SK-N-SH (cell line): ENCODE results near the gene UBE2E2. TPM values are rescaled to one million over a fixed set of nuclear protein-coding genes. Genes with fewer than 3 reads are reported as not detected.

Experiments
- CTCF ChIA-PET: fragments of 300-600, 350-600 bp; formaldehyde crosslinking; extraction: SDS; loops from one replicate; lab custom pipeline; 2021; lab: Yijun Ruan, JAX
- POLR2A ChIA-PET: fragments of 350-600 bp; sonication (Branson Sonifier 250); formaldehyde crosslinking; extraction: SDS; loops from one replicate; lab custom pipeline; 2020; ENCODE audit warnings: antibody characterized with exemption, inconsistent platforms; lab: Yijun Ruan, JAX
- DNase-seq: peaks from one replicate; pipeline ENCODE4 v3.0.0; 2012
- H2AFZ ChIP-seq: fragments of 200-600 bp; sonication (generic); 2 replicates; pipeline ENCODE4 v1.8.1; 2016; ENCODE audit warnings: antibody characterized with exemption, mild to moderate bottlenecking, low read depth
- H3F3A ChIP-seq: fragments of 200-600 bp; sonication (generic); replicated peaks from 2 replicates; pipeline ENCODE3; 2016; ENCODE audit warnings: antibody characterized with exemption, mild to moderate bottlenecking; ENCODE audit not compliant: insufficient read depth
- H3K27ac ChIP-seq, 2 experiments: fragments of 200-500 bp in 1 of 2; fragments of 200-600 bp in 1 of 2; sonication (Bioruptor generic) in 1 of 2; sonication (generic), shearing (Covaris generic) in 1 of 2; 2 replicates each; pipeline versions ENCODE4 v1.5.1 to v1.6.1; 2014 to 2016; ENCODE audit warnings: low read depth in 2 of 2, inconsistent platforms in 1 of 2, low read length in 1 of 2, mild to moderate bottlenecking in 1 of 2, mixed read lengths in 1 of 2
- H3K27me3 ChIP-seq: fragments of 200-600 bp; sonication (generic), shearing (Covaris generic); 2 replicates; pipeline ENCODE4 v1.6.1; 2016; ENCODE audit warnings: mixed run types; ENCODE audit not compliant: insufficient read depth
- H3K36me3 ChIP-seq, 2 experiments: fragments of 200-500 bp in 1 of 2; fragments of 200-600 bp in 1 of 2; sonication (Bioruptor generic) in 1 of 2; sonication (generic) in 1 of 2; replicated peaks in 1 of 2; 2 replicates each; pipeline versions ENCODE3 to v1.5.1; 2014 to 2016; ENCODE audit warnings: low read length in 1 of 2, mild to moderate bottlenecking in 1 of 2; ENCODE audit not compliant: insufficient read depth in 2 of 2, control insufficient read depth in 1 of 2
- H3K4me1 ChIP-seq, 2 experiments: fragments of 200-500 bp in 1 of 2; fragments of 200-600 bp in 1 of 2; sonication (Bioruptor generic) in 1 of 2; sonication (generic), shearing (Covaris generic) in 1 of 2; 2 replicates each; pipeline versions ENCODE4 v1.5.1 to v1.6.1; 2014 to 2016; ENCODE audit warnings: low read depth in 1 of 2, low read length in 1 of 2, mixed run types in 1 of 2; ENCODE audit not compliant: insufficient read depth in 2 of 2, control insufficient read depth in 1 of 2
- H3K4me2 ChIP-seq: fragments of 200-600 bp; sonication (generic), shearing (Covaris generic); 2 replicates; pipeline ENCODE4 v1.6.1; 2017; ENCODE audit warnings: mixed run types
- H3K4me3 ChIP-seq, 2 experiments: fragments of 200-500 bp in 1 of 2; fragments of 200-600 bp in 1 of 2; sonication (Bioruptor generic) in 1 of 2; sonication (generic), shearing (Covaris generic) in 1 of 2; 2 replicates each; pipeline versions ENCODE4 v1.5.1 to v1.8.1; 2014 to 2016; ENCODE audit warnings: low read depth in 2 of 2, inconsistent platforms in 1 of 2, low read length in 1 of 2, mild to moderate bottlenecking in 1 of 2, mixed read lengths in 1 of 2, moderate library complexity in 1 of 2
- H3K79me2 ChIP-seq: fragments of 200-600 bp; sonication (generic); 2 replicates; pipeline ENCODE4 v1.8.1; 2017; ENCODE audit warnings: mild to moderate bottlenecking; ENCODE audit not compliant: insufficient read depth
- H3K9ac ChIP-seq: fragments of 200-600 bp; sonication (generic); 2 replicates; pipeline ENCODE4 v1.6.1; 2017; ENCODE audit warnings: mixed run types
- H3K9me2 ChIP-seq: fragments of 200-600 bp; sonication (generic); 2 replicates; pipeline ENCODE4 v1.6.1; 2017; ENCODE audit warnings: mixed run types
- H3K9me3 ChIP-seq: fragments of 200-600 bp; sonication (generic); 2 replicates; pipeline ENCODE4 v1.6.1; 2017; ENCODE audit warnings: mixed run types, mild to moderate bottlenecking, moderate library complexity
- H4K20me1 ChIP-seq: fragments of 200-600 bp; sonication (generic); 2 replicates; pipeline ENCODE4 v1.6.1; 2017; ENCODE audit warnings: mild to moderate bottlenecking, mixed run types; ENCODE audit not compliant: insufficient read depth
- ELF1 ChIP-seq: IDR thresholded peaks from 2 replicates; pipeline ENCODE4 v1.4.0; 2012
- EP300 ChIP-seq, 2 experiments: IDR thresholded peaks; 2 replicates each; pipeline versions ENCODE4 v1.4.0 to v1.6.1; 2012; ENCODE audit warnings: borderline replicate concordance in 1 of 2, low read depth in 1 of 2, low read length in 1 of 2
- FOXJ3 ChIP-seq: sonication (generic); formaldehyde crosslinking; IDR thresholded peaks from 2 replicates; pipeline ENCODE4 v1.5.1; 2020; ENCODE audit warnings: mild to moderate bottlenecking, missing genetic modification reagents
- FOXM1 ChIP-seq: IDR thresholded peaks from 2 replicates; pipeline ENCODE4 v1.4.0; 2012; ENCODE audit warnings: low read depth, mild to moderate bottlenecking
- MXI1 ChIP-seq: IDR thresholded peaks from 2 replicates; pipeline ENCODE4 v1.6.1; 2012; ENCODE audit warnings: mild to moderate bottlenecking, low read depth, low read length, improper control_type of control experiment
- RAD21 ChIP-seq: IDR thresholded peaks from 2 replicates; pipeline ENCODE4 v1.6.1; 2012; ENCODE audit warnings: mild to moderate bottlenecking, low read length
- SMC3 ChIP-seq: IDR thresholded peaks from 2 replicates; pipeline ENCODE4 v1.6.1; 2012; ENCODE audit warnings: low read depth, low read length, improper control_type of control experiment
- TAF1 ChIP-seq: IDR thresholded peaks from 2 replicates; pipeline ENCODE4 v1.6.1; 2012; ENCODE audit warnings: low read depth, mild to moderate bottlenecking, low read length, moderate library complexity, borderline replicate concordance
- TEAD4 ChIP-seq: IDR thresholded peaks from 2 replicates; pipeline ENCODE4 v1.4.0; 2012; ENCODE audit warnings: mild to moderate bottlenecking, borderline replicate concordance; ENCODE audit not compliant: insufficient read depth
- ZBTB33 ChIP-seq: IDR thresholded peaks from 2 replicates; pipeline ENCODE4 v1.4.0; 2012; ENCODE audit warnings: low read depth, borderline replicate concordance
- WGBS: methylation state at CpG from one replicate; pipeline ENCODE4 v1.1.6; 2017; ENCODE audit warnings: low lambda C conversion rate; 5-methylcytosine and 5-hydroxymethylcytosine counted together
- polyA plus RNA-seq, 3 experiments: library from polyadenylated mRNA; depleted of rRNA; stranded (reverse); fragments of >200 nt; gene quantifications; 2 replicates each; pipeline ENCODE4 v1.2.3, GENCODE V29; 2012
- TF ChIP-seq, protein P1 (sequence below): IDR thresholded peaks from 2 replicates; pipeline ENCODE4; 2012

UBE2E2 gene
- polyA plus RNA-seq, 1 of the 3 experiments (the other 2 are of a cell fraction): 46.4 TPM

DNA sequence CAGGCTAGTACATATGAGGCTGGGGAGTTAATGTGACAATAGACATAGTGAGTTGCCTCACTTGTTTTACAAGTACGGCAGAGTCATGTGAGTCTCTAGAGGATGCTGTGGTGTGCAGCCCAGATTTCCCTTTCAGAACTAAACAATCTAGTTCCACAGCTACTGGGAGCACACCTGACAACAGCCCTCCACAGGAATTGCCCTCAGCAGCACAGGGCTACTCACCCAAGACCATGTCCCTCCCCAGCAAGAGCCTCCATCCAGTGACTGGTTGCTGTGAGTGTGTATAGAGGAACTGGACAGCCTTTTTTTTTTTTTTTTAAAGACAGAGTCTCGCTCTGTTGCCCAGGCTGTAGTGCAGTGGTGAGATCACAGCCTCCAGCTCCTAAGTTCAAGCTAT, 40.2 kb upstream of the UBE2E2 start:
- H3K9ac ChIP-seq: no peak overlapping the region
- H3K4me1 ChIP-seq: no peaks in the 10 kb centered on the region
- H4K20me1 ChIP-seq: no peaks in the 10 kb centered on the region
- no peaks in the 10 kb centered on the region for H3K9me3 ChIP-seq
- no peak for DNase-seq
- TF ChIP-seq FOXJ3 (CRISPR knock-in tag) (no peak), EP300 (IDR thresholded peaks at IDR 0.05; ENCODE audit: borderline replicate concordance in 1 of 2, low read depth in 1 of 2, low read length in 1 of 2) (no peak), ZBTB33 (no peak)
- H3K27ac ChIP-seq: no peak overlapping the region
- H3K36me3 ChIP-seq: no peaks in the 10 kb centered on the region
- CTCF ChIA-PET: no interaction called here
- WGBS: 92% methylated on average over 2 of the region's 2 CpGs
- peaks cover 7% of the 10 kb centered on the region for H3F3A ChIP-seq
- H3K79me2 ChIP-seq: no peaks in the 10 kb centered on the region
- no peaks in the 10 kb centered on the region for H3K9me2 ChIP-seq
- H3K4me3 ChIP-seq: no peak overlapping the region
- POLR2A ChIA-PET: no interaction called here
- no peaks in the 10 kb centered on the region for H3K27me3 ChIP-seq
- H3K4me2 ChIP-seq: no peak overlapping the region
- H2AFZ ChIP-seq: no peak overlapping the region

DNA sequence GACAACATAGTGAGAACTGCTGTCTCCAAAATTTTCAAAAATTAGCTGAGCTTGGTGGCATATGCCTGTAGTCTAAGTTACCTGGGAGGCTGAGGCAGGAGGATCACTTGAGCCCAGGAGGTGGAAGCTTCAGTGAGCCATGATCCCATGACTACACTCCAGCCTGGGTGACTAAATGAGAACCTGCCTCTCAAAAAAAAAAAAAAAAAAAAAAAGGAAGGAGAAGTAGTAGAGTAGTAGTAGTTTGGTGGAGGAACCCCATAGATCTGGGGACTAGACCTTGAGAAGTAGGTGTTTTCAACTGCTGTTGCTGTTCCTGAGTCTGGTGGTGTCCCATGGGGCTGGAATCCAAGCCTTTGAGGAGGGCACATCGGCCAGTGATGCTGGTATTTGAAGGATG, 38.4 kb upstream of the UBE2E2 start:
- no peaks in the 10 kb centered on the region for H3K79me2 ChIP-seq
- H3K9ac ChIP-seq: no peak overlapping the region
- ChIA-PET POLR2A (no interaction called here), CTCF (interaction anchor here (0.6 to 1.5 kb wide), 3 partner anchors 17 to 260 kb away, joined by 3 to 4 read pairs (median 3); no protein-coding TSS in a partner anchor)
- H3K36me3 ChIP-seq: no peaks in the 10 kb centered on the region
- H4K20me1 ChIP-seq: no peaks in the 10 kb centered on the region
- no peak for DNase-seq
- no peak overlapping the region for H3K4me3 ChIP-seq
- no peaks in the 10 kb centered on the region for H3K9me3 ChIP-seq
- H3F3A ChIP-seq: peaks cover 5% of the 10 kb centered on the region
- H3K9me2 ChIP-seq: no peaks in the 10 kb centered on the region
- 20% methylated on average over 1 of the region's 1 CpG for WGBS
- H2AFZ ChIP-seq: no peak overlapping the region
- H3K27me3 ChIP-seq: no peaks in the 10 kb centered on the region
- no peaks in the 10 kb centered on the region for H3K4me1 ChIP-seq
- TF ChIP-seq TAF1: no peak
- TF ChIP-seq, protein P1, sequence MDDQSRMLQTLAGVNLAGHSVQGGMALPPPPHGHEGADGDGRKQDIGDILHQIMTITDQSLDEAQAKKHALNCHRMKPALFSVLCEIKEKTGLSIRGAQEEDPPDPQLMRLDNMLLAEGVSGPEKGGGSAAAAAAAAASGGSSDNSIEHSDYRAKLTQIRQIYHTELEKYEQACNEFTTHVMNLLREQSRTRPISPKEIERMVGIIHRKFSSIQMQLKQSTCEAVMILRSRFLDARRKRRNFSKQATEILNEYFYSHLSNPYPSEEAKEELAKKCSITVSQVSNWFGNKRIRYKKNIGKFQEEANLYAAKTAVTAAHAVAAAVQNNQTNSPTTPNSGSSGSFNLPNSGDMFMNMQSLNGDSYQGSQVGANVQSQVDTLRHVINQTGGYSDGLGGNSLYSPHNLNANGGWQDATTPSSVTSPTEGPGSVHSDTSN: no peak
- no peak for TF ChIP-seq ELF1
- no peak for TF ChIP-seq SMC3
- no peak for TF ChIP-seq TEAD4
- TF ChIP-seq MXI1: no peak
- TF ChIP-seq RAD21: no peak
- TF ChIP-seq FOXM1: no peak
- no peak overlapping the region for H3K4me2 ChIP-seq
- H3K27ac ChIP-seq: no peak overlapping the region
